GM23248 (cell line): Measurements from ENCODE around the gene C1orf122.

Source experiments
- EZH2 ChIP-seq: fragments of 200-600 bp; sonication (generic); IDR thresholded peaks from 2 replicates; pipeline ENCODE4 v1.6.1; 2018; ENCODE audit warnings: antibody characterized with exemption, mild to moderate bottlenecking; ENCODE audit not compliant: insufficient read depth, poor library complexity, severe bottlenecking
- EZH2phosphoT487 ChIP-seq: fragments of 200-600 bp; sonication (generic); IDR thresholded peaks from 2 replicates; pipeline ENCODE4 v1.6.1; 2018; ENCODE audit warnings: antibody characterized with exemption, moderate library complexity, mild to moderate bottlenecking, low read depth; ENCODE audit not compliant: insufficient read depth

DNA sequence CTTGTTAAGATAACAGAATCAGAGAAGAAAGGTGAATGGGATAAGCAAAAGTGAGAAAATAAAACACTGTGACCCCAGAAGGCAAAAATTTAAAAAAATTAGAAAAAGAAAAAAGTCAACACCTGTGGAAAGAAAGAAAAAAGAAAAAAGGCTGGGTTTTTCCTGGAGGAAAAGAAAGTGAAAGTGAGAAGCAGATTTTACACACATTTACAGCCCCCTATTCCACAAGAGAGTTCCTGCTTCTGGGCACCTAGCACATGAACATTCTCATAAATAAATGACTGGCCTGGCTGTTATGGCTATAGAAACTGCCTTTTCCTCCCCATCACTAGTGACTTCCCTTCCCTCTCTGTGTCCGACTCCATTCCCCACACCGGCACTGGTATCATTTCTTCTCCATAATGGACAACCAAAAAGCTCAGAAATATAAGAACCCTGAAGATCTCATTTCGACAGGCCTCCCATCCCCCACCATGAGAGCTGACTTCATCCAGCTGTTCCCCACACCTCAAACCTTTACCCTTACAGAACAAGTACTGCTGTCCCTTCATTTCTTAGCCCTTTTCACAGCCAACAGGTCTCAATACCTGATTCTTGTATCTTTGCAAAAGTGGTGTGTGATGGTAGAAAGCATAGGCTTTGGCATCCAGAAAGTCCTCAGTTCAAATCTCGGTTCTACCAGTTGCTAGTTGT lies 39.2 kb downstream of the C1orf122 start:
- TF ChIP-seq EZH2phosphoT487 (no peak), EZH2 (no peak)
